Adrenal gland (tissue), 12 donors: ENCODE data around the gene CEP250. TPM values are rescaled to one million over a fixed set of nuclear protein-coding genes. Genes with fewer than 3 reads are reported as not detected.

Source experiments
- DNase-seq, 7 donors: peaks; one replicate each; pipeline ENCODE4 v3.0.0-alpha.2; 2019 to 2020
- H3K27ac ChIP-seq, 5 donors: fragments of 200-600 bp; sonication (generic) in 4 of 5; 1 replicate in 3 of 5; 2 replicates in 2 of 5; pipeline versions ENCODE4 v1.5.1 to v1.8.0; 2016 to 2020; ENCODE audit warnings: mild to moderate bottlenecking in 1 of 5
- H3K27me3 ChIP-seq: fragments of 200-600 bp; 2 replicates; pipeline ENCODE4 v1.8.0; 2021
- H3K36me3 ChIP-seq, 2 donors: fragments of 200-600 bp; replicated peaks in 1 of 2; 1 replicate in 1 of 2; 2 replicates in 1 of 2; pipeline versions ENCODE4 v1.5.1 to v1.8.0; 2018 to 2022
- H3K4me1 ChIP-seq, 2 donors: fragments of 200-600 bp; replicated peaks in 1 of 2; 1 replicate in 1 of 2; 2 replicates in 1 of 2; pipeline versions ENCODE4 v1.5.1 to v1.8.0; 2018 to 2021
- H3K4me3 ChIP-seq, 4 donors: fragments of 200-600 bp; sonication (generic) in 3 of 4; one replicate each; pipeline ENCODE4 v1.5.1; 2016 to 2018
- H3K9me3 ChIP-seq, 3 donors: fragments of 200-600 bp; sonication (generic) in 1 of 3; replicated peaks in 1 of 3; 1 replicate in 2 of 3; 2 replicates in 1 of 3; pipeline versions ENCODE4 v1.5.1 to v1.8.0; 2016 to 2021
- POLR2A ChIP-seq, 2 donors: fragments of 450-650 bp; IDR thresholded peaks; one replicate each; pipeline ENCODE4 v1.6.1; 2017; ENCODE audit warnings: antibody characterized with exemption in 2 of 2, mild to moderate bottlenecking in 2 of 2, moderate library complexity in 1 of 2
- WGBS, 4 donors: extraction: QIAGEN DNeasy Blood & Tissue Kit in 2 of 4; methylation state at CpG; one replicate each; pipeline versions ENCODE4 v1.1.5 to v1.1.7; 2013 to 2017; 5-methylcytosine and 5-hydroxymethylcytosine counted together
- intact Hi-C, 2 donors: fragments of 100-400 bp; cut with DNase I; formaldehyde crosslinking; loops; one replicate each; pipeline versions ENCODE4 v1.14.1 to v1.15.0; 2022 to 2023
- polyA plus RNA-seq, 3 donors: library from polyadenylated mRNA; stranded (reverse); fragments of 200-250 nt in 2 of 3; fragments of 350-450 nt in 1 of 3; fragmentation: Illumina TruSeq in 1 of 3; extraction: RNeasy Lipid Tissue Mini Kit (QIAGEN cat#74804) in 1 of 3; gene quantifications; one replicate each; pipeline ENCODE4 v1.2.3, GENCODE V29; 2013 to 2014
- total RNA-seq, 9 donors: library from RNA; depleted of rRNA in 4 of 9; stranded (reverse); fragments of >200 nt in 4 of 9; fragments of 120-200 nt in 1 of 9; fragmentation: NEBNext Ultra II Directional in 1 of 9; extraction: Animal tissue kit (Norgen Biotek cat#: 25700) in 1 of 9; gene quantifications; one replicate each; pipeline versions ENCODE4 v1.1.0 to v1.2.4, GENCODE V29; 2013 to 2023
- TF ChIP-seq, protein P1 (sequence below), 6 experiments: fragments of 450-650 bp in 4 of 6; fragments of 200-600 bp in 2 of 6; sonication (generic) in 1 of 6; IDR thresholded peaks; 1 replicate in 5 of 6; 2 replicates in 1 of 6; pipeline versions ENCODE4 v1.5.1 to v1.8.0; 2016 to 2021; ENCODE audit warnings: antibody characterized with exemption in 6 of 6, mild to moderate bottlenecking in 2 of 6, moderate library complexity in 1 of 6
- donor health status: healthy with polysubstance abuse.
- donor health status: Bipolar disorder and iron deficiency.
- donor health status: DM: yes; HTN: yes; CAD: no.
- donor health status: DM: no; HTN: no; CAD: no.
- donor health status: DM: no; HTN: no; CAD: no.
- donor health status: DM: yes; HTN: yes; CAD: no.

Gene CEP250
- total and polyA plus RNA-seq, 12 donors = 12.6 to 49.8 (median 26.0) TPM

- TF ChIP-seq POLR2A (IDR thresholded peaks at IDR 0.05) = no peak
- TF ChIP-seq, protein P1, sequence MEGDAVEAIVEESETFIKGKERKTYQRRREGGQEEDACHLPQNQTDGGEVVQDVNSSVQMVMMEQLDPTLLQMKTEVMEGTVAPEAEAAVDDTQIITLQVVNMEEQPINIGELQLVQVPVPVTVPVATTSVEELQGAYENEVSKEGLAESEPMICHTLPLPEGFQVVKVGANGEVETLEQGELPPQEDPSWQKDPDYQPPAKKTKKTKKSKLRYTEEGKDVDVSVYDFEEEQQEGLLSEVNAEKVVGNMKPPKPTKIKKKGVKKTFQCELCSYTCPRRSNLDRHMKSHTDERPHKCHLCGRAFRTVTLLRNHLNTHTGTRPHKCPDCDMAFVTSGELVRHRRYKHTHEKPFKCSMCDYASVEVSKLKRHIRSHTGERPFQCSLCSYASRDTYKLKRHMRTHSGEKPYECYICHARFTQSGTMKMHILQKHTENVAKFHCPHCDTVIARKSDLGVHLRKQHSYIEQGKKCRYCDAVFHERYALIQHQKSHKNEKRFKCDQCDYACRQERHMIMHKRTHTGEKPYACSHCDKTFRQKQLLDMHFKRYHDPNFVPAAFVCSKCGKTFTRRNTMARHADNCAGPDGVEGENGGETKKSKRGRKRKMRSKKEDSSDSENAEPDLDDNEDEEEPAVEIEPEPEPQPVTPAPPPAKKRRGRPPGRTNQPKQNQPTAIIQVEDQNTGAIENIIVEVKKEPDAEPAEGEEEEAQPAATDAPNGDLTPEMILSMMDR (IDR thresholded peaks at IDR 0.05) = no peak
- WGBS, 4 donors = 65 to 75% (median 72%) methylated on average over 4 to 5 of the region's 5 CpGs
- Histone ChIP-seq H3K9me3 (no peaks in the 10 kb centered on the region), H3K36me3 (peaks cover 0 to 18% of the 10 kb centered on the region in 2 donors), H3K27ac (no peak overlapping the region), H3K4me3 (no peak overlapping the region), H3K27me3 (no peaks in the 10 kb centered on the region), H3K4me1 (no peaks in the 10 kb centered on the region)
- intact Hi-C loops = no loop called here
- no peak for DNase-seq
Observed at GRCh38 chr20:35561671-35562070, 106.3 kb downstream of the CEP250 start.

DNA sequence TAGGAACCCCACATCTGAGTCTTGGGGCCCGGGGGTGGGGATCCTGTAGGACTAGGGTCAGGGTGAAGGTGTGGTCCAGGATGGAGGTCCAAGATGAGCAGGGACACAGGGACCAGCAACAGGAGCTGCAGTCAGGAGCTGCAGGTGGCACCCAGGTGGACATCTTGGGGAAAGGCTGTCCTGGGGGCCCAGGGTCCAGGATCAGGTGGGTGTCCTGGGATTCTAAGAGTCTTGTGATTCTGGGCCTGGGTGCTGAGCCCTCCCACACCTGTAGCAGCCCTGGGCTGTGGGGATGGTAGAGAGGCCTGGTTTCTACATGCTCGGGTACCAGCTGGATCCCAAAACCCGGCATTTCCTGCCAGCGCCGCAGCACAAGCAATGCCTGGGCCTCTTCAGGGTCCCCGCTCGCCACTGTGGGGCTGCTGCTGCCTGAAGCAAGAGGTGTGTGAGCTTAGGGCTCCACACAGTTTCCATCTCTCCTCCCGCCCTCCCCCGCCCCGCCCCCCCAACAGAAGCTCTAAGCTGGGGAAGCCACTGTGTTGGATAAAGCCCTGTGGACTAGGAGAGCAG is 107.2 kb downstream of the CEP250 start:
- WGBS, 4 donors = 82 to 95% (median 84%) methylated on average over 1 to 10 of the region's 10 CpGs
- DNase-seq = no peak
- no peak overlapping the region for H3K27ac ChIP-seq

GRCh38 chr20:35563834-35564233 is 108.4 kb downstream of the CEP250 start:
- DNase-seq = no peak
- Histone ChIP-seq H3K4me1 (no peaks in the 10 kb centered on the region), H3K36me3 (peaks cover 0 to under 1% of the 10 kb centered on the region in 2 donors), H3K27ac (no peak overlapping the region), H3K9me3 (no peaks in the 10 kb centered on the region), H3K4me3 (no peak overlapping the region), H3K27me3 (no peaks in the 10 kb centered on the region)
- TF ChIP-seq POLR2A (IDR thresholded peaks at IDR 0.05) = no peak
- TF ChIP-seq, protein P1 (IDR thresholded peaks at IDR 0.05) = no peak
- intact Hi-C loops = no loop called here
- WGBS, 4 donors = 77 to 92% (median 91%) methylated on average over 4 to 10 of the region's 10 CpGs

More for the DNA sequence above, 107.2 kb downstream of the CEP250 start:
- TF ChIP-seq POLR2A (IDR thresholded peaks at IDR 0.05) = no peak
- TF ChIP-seq, protein P1 (IDR thresholded peaks at IDR 0.05) = no peak
- no peaks in the 10 kb centered on the region for H3K4me1 ChIP-seq
- intact Hi-C loops = no loop called here
- H3K27me3 ChIP-seq = no peaks in the 10 kb centered on the region
- peaks cover 0 to 8% of the 10 kb centered on the region in 2 donors for H3K36me3 ChIP-seq
- H3K4me3 ChIP-seq = no peak overlapping the region
- H3K9me3 ChIP-seq = no peaks in the 10 kb centered on the region

DNA sequence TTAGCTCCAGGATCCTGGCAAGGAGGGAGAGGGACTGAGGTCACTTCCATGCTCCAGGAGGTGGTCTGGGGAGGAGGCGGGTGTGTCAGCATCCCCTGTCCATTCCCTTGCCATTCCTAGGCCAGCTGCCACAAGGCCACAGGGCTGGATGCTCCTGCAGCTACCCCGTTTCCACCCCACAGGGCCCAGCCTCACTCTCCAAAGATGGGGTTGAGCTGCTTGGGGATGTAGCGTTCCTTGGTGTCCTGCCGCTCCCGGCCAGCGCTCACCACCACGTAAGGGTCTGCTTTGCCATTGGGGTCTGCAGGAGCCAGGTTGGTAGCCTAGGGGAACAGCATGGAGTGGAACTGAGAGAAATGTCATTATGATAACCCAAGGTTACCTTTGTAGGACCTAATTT is 109.5 kb downstream of the CEP250 start:
- TF ChIP-seq, protein P1 (IDR thresholded peaks at IDR 0.05) = no peak
- no peak for TF ChIP-seq POLR2A (IDR thresholded peaks at IDR 0.05)
- 83 to 94% (median 92%) methylated on average over 6 to 7 of the region's 7 CpGs for WGBS, 4 donors
- Histone ChIP-seq H3K4me1 (no peaks in the 10 kb centered on the region), H3K27me3 (no peaks in the 10 kb centered on the region), H3K9me3 (no peaks in the 10 kb centered on the region), H3K27ac (no peak overlapping the region), H3K4me3 (no peak overlapping the region), H3K36me3 (no peaks in the 10 kb centered on the region)
- DNase-seq = no peak
- intact Hi-C loops = no loop called here
